Ishikawa (cell line): ENCODE measurements around the gene EML4.

Experiments used
- CEBPB ChIP-seq: IDR thresholded peaks from 2 replicates; pipeline ENCODE4 v1.6.1; 2012
- CREB1 ChIP-seq: IDR thresholded peaks from 2 replicates; pipeline ENCODE4 v1.6.1; 2012; ENCODE audit warnings: low read depth
- EGR1 ChIP-seq: IDR thresholded peaks from 2 replicates; pipeline ENCODE4 v1.6.1; 2012
- EP300 ChIP-seq: IDR thresholded peaks from 2 replicates; pipeline ENCODE4 v1.6.1; 2012; ENCODE audit warnings: borderline replicate concordance
- FOXM1 ChIP-seq: IDR thresholded peaks from 2 replicates; pipeline ENCODE4 v1.6.1; 2012; ENCODE audit warnings: low read depth, borderline replicate concordance
- MAX ChIP-seq: IDR thresholded peaks from 2 replicates; pipeline ENCODE4 v1.6.1; 2012
- NFIC ChIP-seq: IDR thresholded peaks from 2 replicates; pipeline ENCODE4 v1.6.1; 2012
- RAD21 ChIP-seq: IDR thresholded peaks from 2 replicates; pipeline ENCODE4 v1.6.1; 2012; ENCODE audit warnings: low read depth
- REST ChIP-seq: IDR thresholded peaks from 2 replicates; pipeline ENCODE4 v1.6.1; 2012; ENCODE audit warnings: low read depth, mild to moderate bottlenecking
- TAF1 ChIP-seq: IDR thresholded peaks from 2 replicates; pipeline ENCODE4 v1.6.1; 2012; ENCODE audit warnings: low read depth, mild to moderate bottlenecking
- TCF12 ChIP-seq: IDR thresholded peaks from 2 replicates; pipeline ENCODE4 v1.6.1; 2012; ENCODE audit warnings: low read depth
- TEAD4 ChIP-seq: IDR thresholded peaks from 2 replicates; pipeline ENCODE4 v1.6.1; 2012
- USF1 ChIP-seq: IDR thresholded peaks from 2 replicates; pipeline ENCODE4 v1.6.1; 2012
- YY1 ChIP-seq: IDR thresholded peaks from 2 replicates; pipeline ENCODE4 v1.6.1; 2012; ENCODE audit warnings: low read depth
- ZBTB7A ChIP-seq: IDR thresholded peaks from 2 replicates; pipeline ENCODE4 v1.6.1; 2012; ENCODE audit warnings: low read depth

Gene EML4

GRCh38 chr2:42153944-42154581 lies 15.1 kb upstream of the EML4 start:
- TF ChIP-seq CEBPB (no peak), FOXM1 (no peak), EGR1 (no peak), TAF1 (no peak), MAX (no peak), EP300 (no peak), TCF12 (no peak), USF1 (no peak), ZBTB7A (no peak), CREB1 (no peak), NFIC (no peak), YY1 (no peak), TEAD4 (no peak), RAD21 (no peak), REST (no peak)

- TF ChIP-seq USF1 (no peak), NFIC (no peak), EP300 (no peak), YY1 (no peak), CEBPB (no peak), RAD21 (no peak), EGR1 (no peak), ZBTB7A (no peak), TCF12 (no peak), TAF1 (no peak), CREB1 (no peak), REST (no peak), MAX (no peak), FOXM1 (no peak)
Measured at GRCh38 chr2:42156721-42157120, 12.4 kb upstream of the EML4 start.

- no peak for TF ChIP-seq TEAD4
- TF ChIP-seq CREB1, result no peak
- no peak for TF ChIP-seq EGR1
- no peak for TF ChIP-seq MAX
- TF ChIP-seq CEBPB, result no peak
- TF ChIP-seq USF1, result no peak
- TF ChIP-seq RAD21, result no peak
- no peak for TF ChIP-seq NFIC
- TF ChIP-seq TAF1, result no peak
- TF ChIP-seq REST, result no peak
- TF ChIP-seq FOXM1, result no peak
- no peak for TF ChIP-seq TCF12
- no peak for TF ChIP-seq EP300
- TF ChIP-seq ZBTB7A, result no peak
- no peak for TF ChIP-seq YY1
Measured at GRCh38 chr2:42161444-42161843, 7.7 kb upstream of the EML4 start.
